Activated T-cell treated with anti-CD3 and anti-CD28 coated beads for 1 hour (primary cell): Measurements from ENCODE around the gene PARD3.
"Not testable (repeated sequence)": the region's sequence is repeated elsewhere in the genome, so short reads cannot be mapped to it uniquely, and the experiment has no call there.

Experiments
- DNase-seq: peaks from one replicate; pipeline ENCODE4 v3.0.0-alpha.2; 2020; ENCODE audit warnings: low read depth

The PARD3 gene

DNA sequence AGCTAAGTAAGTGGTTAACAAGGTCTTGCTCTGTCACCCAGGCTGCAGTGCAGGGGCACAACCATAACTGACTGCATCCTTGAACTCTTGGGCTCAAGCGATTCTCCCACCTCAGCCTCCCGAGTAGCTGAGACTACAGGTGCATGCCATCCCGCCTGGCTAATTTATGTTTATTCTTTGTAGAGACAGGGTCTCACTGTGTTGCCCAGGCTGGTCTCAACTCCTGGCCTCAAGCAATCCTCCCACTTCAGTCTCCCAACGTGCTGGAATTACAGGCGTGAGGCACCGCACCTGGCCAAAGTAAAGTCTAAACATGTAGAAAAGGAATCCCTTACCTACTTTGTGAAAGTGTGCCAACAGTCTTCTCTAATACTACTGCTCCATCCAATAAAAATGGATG lies 17.9 kb downstream of the PARD3 start:
- no peak for DNase-seq

DNA sequence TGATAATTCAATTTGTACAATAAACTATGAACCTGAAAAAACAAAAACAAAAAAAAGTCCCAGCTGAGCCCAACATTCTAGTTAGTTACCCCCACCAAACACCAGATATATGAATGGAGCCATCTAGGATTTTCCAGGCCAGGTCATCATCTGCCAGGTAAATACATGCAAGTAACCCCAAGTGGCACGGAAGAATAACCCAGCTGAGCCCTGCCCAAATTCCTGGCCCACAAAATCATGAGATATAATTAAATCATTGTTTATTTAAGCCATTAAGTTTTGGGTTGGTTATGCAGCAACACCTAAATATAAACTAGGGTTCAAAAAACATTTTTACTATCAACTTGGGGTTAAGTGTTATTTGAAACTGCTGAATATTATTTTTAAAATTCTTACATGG lies 19.0 kb downstream of the PARD3 start:
- DNase-seq: no peak

DNA sequence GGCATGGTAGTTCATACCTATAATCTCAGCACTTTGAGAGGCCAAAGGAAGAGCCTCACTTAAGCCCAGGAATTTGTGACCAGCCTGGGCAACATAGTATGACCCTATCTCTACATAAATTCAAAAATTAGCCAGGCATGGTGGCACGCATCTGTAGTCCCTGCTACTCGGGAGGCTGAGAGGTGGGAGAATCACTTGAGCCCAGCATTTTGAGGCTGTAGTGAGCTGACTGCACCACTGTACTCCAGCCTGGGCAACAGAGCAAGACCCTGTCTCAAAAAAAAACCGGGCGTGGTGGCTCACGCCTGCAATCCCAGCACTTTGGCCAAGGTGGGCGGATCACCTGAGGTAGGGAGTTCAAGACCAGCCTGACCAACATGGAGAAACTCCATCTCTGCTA lies 19.8 kb downstream of the PARD3 start:
- no peak for DNase-seq

DNA sequence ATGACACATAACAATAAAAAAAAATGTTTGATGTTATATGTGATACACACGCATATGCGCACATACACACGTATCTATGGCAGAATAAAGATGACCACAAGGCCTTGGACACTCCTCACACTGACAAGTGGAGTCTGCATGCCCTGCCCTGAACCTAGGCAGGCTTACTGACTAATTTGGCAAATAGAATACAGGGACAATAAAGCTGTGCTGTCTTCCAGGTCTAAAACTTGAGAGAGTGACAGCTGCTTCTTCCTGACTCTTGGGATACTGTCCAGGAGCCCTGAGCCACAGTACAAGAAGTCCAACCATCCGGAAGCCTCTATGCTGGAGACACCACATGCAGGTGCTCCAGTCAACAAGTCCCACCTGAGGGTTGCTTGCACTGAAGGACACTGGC lies 20.3 kb downstream of the PARD3 start:
- no peak for DNase-seq

DNA sequence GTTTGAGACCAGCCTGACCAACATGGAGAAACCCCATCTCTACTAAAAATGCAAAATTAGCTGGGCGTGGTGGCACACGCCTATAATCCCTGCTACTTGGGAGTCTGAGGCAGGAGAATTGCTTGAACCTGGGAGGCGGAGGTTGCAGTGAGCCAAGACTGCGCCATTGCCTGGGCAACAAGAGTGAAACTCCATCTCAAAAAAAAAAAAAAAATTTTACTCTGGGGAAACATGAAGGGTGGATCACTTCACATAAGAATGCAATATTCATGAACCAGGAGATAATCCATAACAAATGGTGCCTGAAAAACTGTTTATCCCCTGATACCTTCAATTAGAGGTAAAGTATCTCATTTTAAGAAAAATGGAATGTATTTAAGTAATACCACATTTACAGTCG lies 21.5 kb downstream of the PARD3 start:
- not testable (repeated sequence) for DNase-seq

DNA sequence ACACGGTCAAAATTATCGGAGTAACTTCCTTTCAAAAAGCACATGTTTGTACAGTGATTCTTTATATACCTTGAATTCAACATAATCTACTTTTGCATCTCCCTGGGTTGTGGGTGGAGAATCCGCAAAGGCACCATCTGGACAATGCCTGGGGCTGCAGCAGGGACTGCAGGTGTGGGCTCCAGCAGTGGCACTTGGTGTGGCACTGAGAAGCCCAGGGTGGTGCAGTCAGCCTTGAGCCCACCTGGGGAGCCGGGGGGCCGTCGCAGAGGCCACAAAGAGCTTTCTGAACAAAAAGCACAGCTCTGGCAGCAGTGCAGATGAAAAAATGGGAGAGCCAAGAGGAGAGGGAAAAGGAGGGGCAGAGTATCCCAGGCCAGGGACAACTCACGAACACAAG lies 22.2 kb downstream of the PARD3 start:
- DNase-seq: no peak

DNA sequence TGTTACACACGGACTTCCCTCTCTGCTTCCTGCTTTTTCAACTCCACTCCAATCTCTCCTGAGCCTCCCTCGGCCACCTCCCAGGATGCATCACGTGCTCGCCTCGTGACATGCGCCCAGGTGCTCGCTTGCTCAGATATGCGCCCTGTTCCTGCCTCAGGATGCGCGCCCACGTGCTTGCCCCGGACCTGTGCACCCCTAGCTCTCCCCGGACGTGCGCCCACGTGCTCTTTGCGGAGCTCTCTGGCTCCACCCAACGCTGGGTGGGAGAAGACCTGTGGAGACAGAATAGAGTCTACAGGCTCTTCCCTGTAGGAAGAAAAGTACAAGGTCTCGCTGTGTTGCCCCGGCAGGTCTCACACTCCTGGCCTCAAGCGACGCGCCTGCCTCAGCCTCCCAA lies 23.1 kb downstream of the PARD3 start:
- DNase-seq: no peak

DNA sequence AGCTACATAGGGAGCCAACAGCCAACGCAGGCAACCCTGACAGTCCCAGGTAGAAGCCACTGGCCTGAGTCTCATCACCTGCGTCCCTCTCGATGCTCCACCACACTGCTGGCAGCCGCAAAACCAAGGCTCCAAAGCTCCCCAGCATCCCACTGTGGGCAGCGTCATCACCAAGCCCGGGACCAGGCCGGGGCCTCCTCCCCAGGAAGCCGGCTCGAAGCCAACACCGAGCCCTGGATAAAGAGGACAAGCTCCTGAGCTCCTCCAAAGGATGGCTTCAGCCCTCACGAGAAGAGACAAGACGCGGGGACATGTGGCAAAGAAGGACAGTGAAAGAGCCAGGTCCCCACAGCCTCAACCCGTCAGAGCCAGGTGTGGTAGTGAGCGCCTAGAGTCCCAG lies 23.9 kb downstream of the PARD3 start:
- DNase-seq: no peak

DNA sequence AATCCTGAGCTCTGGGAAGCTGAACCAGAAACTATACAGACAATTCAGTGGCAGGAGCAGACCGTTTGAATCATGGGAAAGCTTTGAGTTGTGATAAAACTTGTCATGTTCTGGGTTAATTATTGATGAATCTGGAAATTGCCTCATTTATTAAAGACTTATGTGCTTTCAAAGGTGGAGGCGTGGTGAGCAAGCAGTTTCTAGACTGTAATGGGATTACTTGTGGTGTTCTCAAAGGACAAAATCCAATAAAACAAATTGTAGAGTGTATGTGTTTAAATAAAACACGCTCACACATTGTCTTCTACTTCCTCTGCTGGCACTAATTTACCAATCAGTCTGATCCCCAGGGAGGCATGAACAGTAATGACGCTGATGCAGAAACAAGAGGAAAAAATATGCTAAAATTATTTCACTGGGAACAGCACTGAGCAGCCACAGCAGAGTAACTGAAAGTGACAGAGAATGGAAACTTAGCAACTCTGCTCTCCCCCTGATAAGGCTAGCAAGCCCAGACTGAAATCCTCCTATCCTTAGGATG lies 25.1 kb downstream of the PARD3 start:
- DNase-seq: no peak

DNA sequence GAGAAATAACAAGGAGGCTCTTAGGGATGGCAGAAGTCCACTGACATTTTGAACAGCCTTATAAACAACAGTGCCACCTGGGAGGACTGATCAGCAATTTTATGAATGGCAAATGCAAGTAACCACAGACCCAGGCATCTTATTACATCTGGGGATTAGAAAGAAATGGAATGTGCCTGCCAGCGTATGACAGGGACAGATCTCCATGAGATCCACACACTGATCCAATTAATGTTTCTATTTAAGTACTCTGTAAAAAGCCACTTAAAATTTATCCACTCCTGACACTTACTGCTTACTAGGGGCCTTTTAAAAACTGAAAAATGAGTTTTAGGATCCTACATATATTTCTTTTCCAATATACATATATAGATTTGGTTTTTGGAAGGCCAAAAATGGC lies 28.6 kb downstream of the PARD3 start:
- DNase-seq: no peak

DNA sequence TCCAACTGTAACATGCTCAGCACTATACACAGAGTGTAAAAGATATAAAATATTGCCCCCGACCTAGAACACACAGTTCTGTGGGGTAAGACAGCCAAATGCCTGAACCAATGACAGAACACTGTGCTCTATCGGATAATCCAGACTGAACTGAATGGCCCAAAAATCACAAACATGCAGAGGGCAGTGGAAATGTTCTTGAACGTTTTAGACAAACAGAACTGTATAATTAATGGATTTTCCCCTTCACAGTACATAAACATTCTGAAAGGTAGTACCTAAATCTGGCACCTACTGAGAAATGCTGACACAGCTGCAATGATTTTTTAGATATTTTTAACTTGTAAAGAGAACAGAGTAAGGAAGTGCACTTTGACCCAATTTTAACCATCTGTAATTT lies 33.4 kb downstream of the PARD3 start:
- no peak for DNase-seq

DNA sequence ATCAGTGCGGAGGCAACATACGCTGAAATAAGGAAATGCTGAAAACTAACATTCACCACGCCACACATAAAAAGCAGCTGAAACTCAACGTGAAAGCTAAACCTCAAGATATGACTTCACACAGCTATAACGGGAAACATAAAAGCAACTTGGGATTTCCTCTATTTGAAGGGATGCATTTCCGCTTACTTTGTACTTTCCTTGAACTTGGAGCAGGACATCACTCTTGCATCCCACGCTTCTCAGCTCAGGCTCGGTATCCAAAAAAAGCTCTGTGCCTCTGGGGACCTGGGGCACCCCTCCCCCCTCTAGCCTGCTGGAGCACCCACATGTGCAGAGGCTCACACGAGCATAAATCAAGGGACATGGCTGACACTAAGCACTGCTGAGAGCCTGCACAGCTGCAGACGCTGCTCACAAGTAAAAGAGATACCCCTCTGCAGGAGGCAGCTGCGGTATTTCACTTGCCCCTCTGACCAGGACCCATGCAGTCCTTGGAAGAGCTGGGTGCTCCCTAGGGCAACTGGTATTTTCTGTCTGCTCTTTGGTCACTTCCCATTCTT lies 34.2 kb downstream of the PARD3 start:
- DNase-seq: no peak

DNA sequence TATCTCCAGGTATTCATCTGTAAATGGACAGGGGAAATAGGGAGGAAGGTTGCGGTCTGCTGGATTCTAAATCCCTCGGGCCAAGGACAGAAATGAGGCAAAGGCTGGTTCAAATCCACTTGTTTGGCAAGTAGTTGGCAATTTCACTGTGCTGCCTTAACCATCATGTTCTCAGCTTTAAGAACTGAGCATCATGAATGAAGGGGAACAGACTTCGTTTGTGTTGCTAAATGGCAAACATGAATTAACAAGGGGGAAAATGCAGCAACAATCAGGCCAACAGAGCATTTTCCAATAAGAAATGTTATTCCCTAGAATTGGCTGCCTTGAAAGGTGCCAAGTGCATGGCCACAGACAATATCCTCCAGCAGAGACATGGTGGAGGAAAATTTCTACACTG lies 36.9 kb downstream of the PARD3 start:
- no peak for DNase-seq

DNA sequence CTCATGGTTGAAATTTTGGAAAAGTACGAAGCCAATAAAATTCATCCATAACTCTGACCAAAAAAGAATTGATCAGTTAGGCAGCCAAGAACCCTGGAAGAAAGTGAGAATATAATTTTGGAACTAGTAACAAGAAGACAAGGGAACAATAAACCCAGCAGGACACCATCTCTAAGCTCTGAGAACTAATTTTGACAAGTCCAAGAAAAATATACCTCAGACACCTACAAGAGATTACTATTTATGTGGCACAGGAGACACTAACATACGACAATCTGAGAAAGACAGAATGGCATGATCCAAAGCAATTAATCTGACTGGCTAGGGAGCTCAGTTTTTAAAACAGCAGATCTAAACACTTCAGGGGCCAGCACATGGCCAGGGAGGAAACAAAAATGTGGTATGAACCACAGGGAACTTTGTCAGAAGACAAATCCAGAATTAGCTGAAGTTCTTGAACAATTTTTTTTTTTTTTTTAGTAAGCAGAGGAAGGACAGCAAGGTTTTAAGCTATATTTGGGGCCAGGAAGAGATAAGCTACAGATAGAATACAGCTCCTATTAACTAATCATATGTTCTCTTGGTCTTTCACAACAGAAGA lies 38.9 kb downstream of the PARD3 start:
- no peak for DNase-seq

DNA sequence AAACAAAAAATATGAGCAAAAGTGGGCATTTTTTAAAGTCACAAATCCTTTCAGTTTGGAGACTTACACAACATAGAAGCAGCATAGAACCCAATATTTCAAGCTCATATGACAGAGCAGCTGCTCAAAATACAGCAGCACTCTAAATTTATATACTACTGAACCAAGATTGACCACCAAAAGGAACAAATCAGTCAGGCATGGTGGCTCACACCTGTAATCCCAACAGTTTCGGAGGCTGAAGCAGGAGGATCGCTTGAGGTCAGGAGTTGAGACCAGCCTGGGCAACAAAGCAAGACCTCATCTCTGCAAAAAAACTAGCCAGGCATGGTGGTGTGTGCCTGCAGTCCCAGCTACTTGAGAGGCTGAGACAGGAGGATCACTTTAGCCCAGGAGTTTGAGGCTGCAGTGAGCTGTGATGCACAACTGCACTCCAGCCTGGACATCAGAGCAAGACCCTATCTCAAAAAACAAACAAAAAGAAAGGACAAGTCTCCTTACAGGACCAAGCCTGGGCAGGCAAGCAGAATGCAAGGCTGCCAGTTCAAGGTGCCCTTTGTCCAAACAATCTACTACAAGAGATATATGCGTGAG lies 40.0 kb downstream of the PARD3 start:
- DNase-seq: no peak

DNA sequence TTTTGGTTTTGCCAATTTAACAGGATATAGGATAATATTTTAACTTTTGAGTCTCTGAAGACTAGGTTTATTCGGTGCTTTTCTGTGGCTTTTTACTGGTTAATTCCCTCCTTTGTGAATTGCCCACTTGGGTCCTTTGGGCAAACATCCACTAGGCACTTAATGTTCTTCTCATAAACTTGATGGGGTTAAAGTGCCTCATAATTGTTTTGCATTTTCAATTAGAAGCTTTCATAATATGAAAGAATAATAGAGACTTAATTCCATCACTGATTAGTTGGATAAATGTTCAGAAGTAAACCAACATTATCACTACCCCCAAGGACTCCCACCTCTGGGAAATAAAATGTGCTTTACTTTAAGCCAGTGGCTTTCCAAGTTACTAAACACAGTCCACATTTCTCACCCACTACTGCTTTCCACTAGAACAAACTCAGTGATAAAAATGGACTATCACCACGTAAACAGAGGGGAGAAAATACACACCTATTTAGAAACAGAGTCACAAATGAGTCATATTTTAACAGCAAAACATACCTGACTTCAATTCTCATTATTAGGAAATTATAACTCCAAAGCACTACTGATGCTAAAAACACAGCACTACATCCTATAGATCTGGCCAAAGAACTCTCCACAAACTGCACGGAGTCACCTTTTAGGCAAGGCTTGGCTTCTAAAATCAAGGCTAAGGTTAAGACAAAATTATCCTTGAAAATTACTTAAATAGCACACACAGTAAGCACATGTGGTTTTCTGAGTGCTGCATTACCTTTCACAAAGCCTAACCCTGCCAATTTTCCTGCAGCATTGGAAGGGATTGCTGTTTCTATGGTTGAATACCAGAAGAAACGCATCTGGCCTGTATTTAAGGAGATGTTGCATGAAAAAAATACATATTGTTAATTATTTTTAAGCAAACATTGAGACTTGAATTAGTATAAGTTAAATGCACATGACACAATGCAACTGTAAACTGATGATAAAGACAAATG lies 41.2 kb downstream of the PARD3 start:
- DNase-seq: no peak

DNA sequence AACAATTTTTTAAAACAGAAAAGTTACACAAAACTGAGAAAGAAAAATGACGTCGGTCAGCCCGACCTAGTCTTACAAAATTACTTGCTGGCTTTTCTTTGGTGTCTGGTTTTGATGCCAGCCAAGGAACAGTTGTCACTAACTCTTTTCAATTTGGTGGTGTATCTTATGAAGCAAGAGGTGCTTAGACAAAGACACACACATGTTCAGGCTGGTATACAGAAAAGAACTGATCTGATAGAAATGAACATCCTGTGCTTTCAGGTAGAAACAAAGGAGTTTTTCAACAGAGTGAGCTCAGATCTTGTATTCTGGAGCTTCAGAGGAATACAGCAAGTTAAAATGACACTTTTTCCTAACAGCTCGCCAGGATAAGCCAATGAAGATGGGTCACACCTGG lies 43.6 kb downstream of the PARD3 start:
- DNase-seq: no peak

DNA sequence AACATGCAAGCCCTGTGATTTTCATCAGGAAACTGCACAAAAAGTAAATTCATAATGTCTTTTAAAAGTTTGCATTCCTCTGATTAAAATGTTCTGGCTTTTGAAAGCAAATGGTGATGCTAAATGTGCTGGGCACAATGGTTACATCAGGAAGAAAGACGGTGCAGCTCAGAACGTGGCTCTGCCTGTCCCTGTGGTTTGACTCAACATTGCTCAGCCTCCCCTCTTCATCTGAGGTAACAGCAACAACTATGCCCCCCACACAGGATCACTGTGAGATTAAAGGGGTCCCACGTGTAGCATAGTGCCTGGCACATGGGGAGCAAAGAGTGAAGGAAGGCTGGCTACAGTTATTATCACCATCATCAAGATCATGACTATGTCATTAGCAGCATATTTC lies 44.0 kb downstream of the PARD3 start:
- DNase-seq: no peak

DNA sequence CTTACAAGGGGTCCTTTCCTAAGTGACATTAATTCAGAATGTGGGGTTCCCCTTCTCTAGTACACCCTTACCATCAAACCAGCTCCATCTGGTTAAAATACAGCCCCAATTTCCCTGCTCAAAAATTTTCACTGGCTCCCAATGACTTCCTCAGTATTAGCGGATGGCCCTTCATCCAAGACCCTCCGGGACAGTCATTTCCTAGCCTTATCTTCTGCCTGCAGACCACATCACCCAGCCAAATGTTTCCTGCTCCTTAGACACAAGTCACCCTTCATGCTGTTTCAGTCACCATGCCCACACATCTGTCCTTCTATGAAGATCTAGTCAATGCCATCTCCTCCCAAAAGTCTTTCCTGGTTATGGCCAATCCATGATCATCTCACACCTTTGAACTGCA lies 45.2 kb downstream of the PARD3 start:
- DNase-seq: no peak

DNA sequence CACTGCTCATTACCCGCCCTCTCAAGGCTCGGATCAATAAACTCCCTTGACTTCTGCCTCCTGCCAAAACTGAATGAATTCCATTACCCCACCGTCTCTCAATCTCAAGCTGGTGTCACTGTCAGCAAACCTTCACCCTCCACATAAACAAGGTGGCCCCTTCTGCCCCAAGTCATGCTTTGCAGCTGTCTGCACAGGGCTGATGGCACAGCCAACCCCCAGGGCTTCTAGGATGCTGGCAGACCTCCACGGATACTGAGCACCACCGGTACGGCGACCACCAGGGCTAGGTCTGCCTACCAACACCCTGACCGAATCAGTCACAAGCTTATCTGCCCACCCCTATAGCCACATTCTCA lies 46.1 kb downstream of the PARD3 start:
- no peak for DNase-seq

DNA sequence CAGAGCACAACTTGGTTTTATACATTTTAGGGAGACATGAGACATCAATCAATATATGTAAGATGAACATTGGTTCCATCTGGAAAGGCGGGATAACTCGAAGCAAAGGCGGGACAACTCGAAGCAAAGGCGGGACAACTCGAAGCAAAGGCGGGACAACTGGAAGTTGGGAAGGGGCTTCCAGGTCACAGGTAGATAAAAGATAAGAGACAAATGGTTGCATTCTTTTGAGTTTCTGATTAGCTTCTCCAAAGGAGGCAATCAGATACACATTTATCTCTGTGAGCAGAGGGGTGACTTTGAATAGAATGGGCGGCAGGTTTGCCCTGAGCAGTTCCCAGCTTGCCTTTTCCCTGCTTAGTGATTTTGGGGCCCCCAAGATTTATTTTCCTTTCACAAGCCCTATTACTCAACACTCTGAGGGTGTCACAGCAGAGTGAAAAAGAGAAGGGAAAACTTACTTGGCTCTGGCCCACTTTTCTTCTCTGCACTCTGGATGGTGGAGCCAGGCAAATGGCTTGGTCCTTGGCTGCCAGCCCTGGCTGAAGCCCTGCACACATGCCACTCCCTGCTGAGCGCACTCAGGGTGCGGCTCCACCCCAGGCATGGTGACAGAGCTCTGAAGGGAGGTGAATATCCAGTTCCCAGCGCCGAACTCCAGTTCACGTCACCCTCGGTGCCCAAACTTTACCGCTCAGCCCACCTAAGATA lies 46.7 kb downstream of the PARD3 start:
- DNase-seq: no peak
